H1 (cell line): Measurements from ENCODE around the gene MYOM1. TPM values are rescaled to one million over a fixed set of nuclear protein-coding genes. Genes with fewer than 3 reads are reported as not detected.

ENCODE experiments used
- CTCF ChIA-PET: fragments of 300-600 bp; sonication (Branson Sonifier 250); formaldehyde crosslinking; loops from one replicate; lab custom pipeline; 2021; ENCODE audit not compliant: partially characterized antibody; lab: Charles Lee
- POLR2A ChIA-PET: fragments of 300-600 bp; sonication (Branson Sonifier 250); formaldehyde crosslinking; loops from one replicate; lab custom pipeline; 2021; ENCODE audit warnings: inconsistent platforms; ENCODE audit not compliant: partially characterized antibody; lab: Charles Lee
- DNase-seq, 2 experiments: peaks; one replicate each; pipeline versions ENCODE4 v3.0.0 to v3.0.0-alpha.2; 2010 to 2022; ENCODE audit warnings: low spot score in 2 of 2, low read depth in 1 of 2, mixed read lengths in 1 of 2
- FAIRE-seq: peaks from 2 replicates; lab custom pipeline; 2011; peaks lifted over from hg19 to GRCh38; lab: Jason Lieb, UNC
- H2AFZ ChIP-seq: 2 replicates; pipeline ENCODE4 v1.8.1; 2012; ENCODE audit warnings: low read length, inconsistent platforms
- H2AK5ac ChIP-seq: 2 replicates; pipeline ENCODE4 v1.6.1; 2013; ENCODE audit warnings: low read depth, low read length
- H2BK120ac ChIP-seq: replicated peaks from 2 replicates; pipeline ENCODE3; 2013; ENCODE audit warnings: low read depth, low read length, inconsistent platforms
- H2BK12ac ChIP-seq: 2 replicates; pipeline ENCODE4 v1.6.1; 2013; ENCODE audit warnings: low read depth, low read length
- H2BK15ac ChIP-seq: 2 replicates; pipeline ENCODE4 v1.6.1; 2013; ENCODE audit warnings: low read length
- H2BK20ac ChIP-seq: 2 replicates; pipeline ENCODE4 v1.6.1; 2013; ENCODE audit warnings: low read length
- H2BK5ac ChIP-seq: 2 replicates; pipeline ENCODE4 v1.6.1; 2013; ENCODE audit warnings: low read depth, low read length
- H3K14ac ChIP-seq: 2 replicates; pipeline ENCODE4 v1.6.1; 2013; ENCODE audit warnings: inconsistent platforms; ENCODE audit not compliant: insufficient read length
- H3K18ac ChIP-seq: 2 replicates; pipeline ENCODE4 v1.6.1; 2013; ENCODE audit warnings: low read length; ENCODE audit errors: extremely low read depth
- H3K23ac ChIP-seq: 2 replicates; pipeline ENCODE4 v1.6.1; 2013; ENCODE audit warnings: inconsistent platforms; ENCODE audit not compliant: insufficient read length
- H3K23me2 ChIP-seq: 2 replicates; pipeline ENCODE4 v1.6.1; 2013; ENCODE audit warnings: low read depth, low read length
- H3K27ac ChIP-seq: 2 replicates; pipeline ENCODE4 v1.6.1; 2011; ENCODE audit warnings: low read depth, low read length, inconsistent platforms
- H3K27me3 ChIP-seq, 4 experiments: replicated peaks in 1 of 4; 1 replicate in 1 of 4; 2 replicates in 3 of 4; pipeline versions ENCODE4 v1.6.1 to v1.8.1; 2011 to 2013; ENCODE audit warnings: low read length in 3 of 4, mild to moderate bottlenecking in 3 of 4, inconsistent platforms in 2 of 4, mixed read lengths in 2 of 4, moderate library complexity in 1 of 4; ENCODE audit not compliant: control insufficient read depth in 3 of 4, insufficient read depth in 3 of 4; ENCODE audit errors: extremely low read depth in 1 of 4
- H3K36me3 ChIP-seq, 4 experiments: 2 replicates each; pipeline versions ENCODE4 v1.6.1 to v1.8.1; 2011 to 2013; ENCODE audit warnings: mild to moderate bottlenecking in 4 of 4, low read length in 3 of 4, moderate library complexity in 2 of 4, control low read depth in 1 of 4, inconsistent platforms in 1 of 4; ENCODE audit not compliant: insufficient read depth in 4 of 4, control insufficient read depth in 2 of 4
- H3K4ac ChIP-seq: replicated peaks from 2 replicates; pipeline ENCODE3; 2013; ENCODE audit warnings: low read length, low read depth, mixed read lengths, inconsistent platforms; ENCODE audit not compliant: insufficient read length
- H3K4me1 ChIP-seq, 4 experiments: replicated peaks in 1 of 4; 1 replicate in 1 of 4; 2 replicates in 3 of 4; pipeline versions ENCODE4 v1.6.1 to v1.8.1; 2011 to 2013; ENCODE audit warnings: low read length in 3 of 4, inconsistent platforms in 2 of 4, mixed read lengths in 1 of 4; ENCODE audit not compliant: insufficient read depth in 4 of 4, control insufficient read depth in 3 of 4
- H3K4me2 ChIP-seq, 2 experiments: 2 replicates each; pipeline versions ENCODE4 v1.6.1 to v1.8.1; 2011 to 2013; ENCODE audit warnings: low read depth in 2 of 2, low read length in 2 of 2, control low read depth in 1 of 2, inconsistent platforms in 1 of 2, mild to moderate bottlenecking in 1 of 2; ENCODE audit not compliant: insufficient read depth in 1 of 2
- H3K4me3 ChIP-seq, 4 experiments: fragments of 200-600, 300-600 bp in 1 of 4; sonication (generic), shearing (Covaris generic), sonication (Bioruptor Twin) in 1 of 4; 2 replicates each; pipeline versions ENCODE4 v1.5.1 to v1.8.1; 2011 to 2016; ENCODE audit warnings: low read length in 4 of 4, low read depth in 3 of 4, control low read depth in 2 of 4, inconsistent platforms in 2 of 4, mild to moderate bottlenecking in 2 of 4, mixed read lengths in 1 of 4, moderate library complexity in 1 of 4; ENCODE audit not compliant: insufficient read depth in 2 of 4; ENCODE audit errors: extremely low read depth in 1 of 4
- H3K56ac ChIP-seq: replicated peaks from 2 replicates; pipeline ENCODE3; 2013; ENCODE audit warnings: low read depth, mild to moderate bottlenecking, mixed read lengths, low read length, inconsistent platforms; ENCODE audit not compliant: insufficient read length
- H3K79me1 ChIP-seq: 2 replicates; pipeline ENCODE4 v1.6.1; 2013; ENCODE audit warnings: low read depth, low read length, control low read depth
- H3K79me2 ChIP-seq, 2 experiments: 2 replicates each; pipeline versions ENCODE4 v1.6.1 to v1.8.1; 2012 to 2013; ENCODE audit warnings: low read length in 2 of 2, mild to moderate bottlenecking in 2 of 2, inconsistent platforms in 1 of 2; ENCODE audit not compliant: insufficient read depth in 2 of 2, control insufficient read depth in 1 of 2
- H3K9ac ChIP-seq, 4 experiments: replicated peaks in 1 of 4; 1 replicate in 1 of 4; 2 replicates in 3 of 4; pipeline versions ENCODE4 v1.6.1 to v1.8.1; 2011 to 2013; ENCODE audit warnings: low read depth in 3 of 4, low read length in 3 of 4, control low read depth in 2 of 4, mild to moderate bottlenecking in 2 of 4, moderate library complexity in 2 of 4, inconsistent platforms in 1 of 4; ENCODE audit errors: extremely low read depth in 1 of 4
- H3K9me3 ChIP-seq, 2 experiments: 2 replicates each; pipeline versions ENCODE4 v1.6.1 to v1.8.1; 2012 to 2013; ENCODE audit warnings: mild to moderate bottlenecking in 2 of 2, moderate library complexity in 2 of 2, control low read depth in 1 of 2, inconsistent platforms in 1 of 2, low read depth in 1 of 2, low read length in 1 of 2, mixed read lengths in 1 of 2; ENCODE audit not compliant: insufficient read depth in 2 of 2
- H4K20me1 ChIP-seq, 2 experiments: replicated peaks in 1 of 2; 2 replicates each; pipeline versions ENCODE3 to v1.8.1; 2011 to 2013; ENCODE audit warnings: inconsistent platforms in 2 of 2, low read length in 2 of 2, mild to moderate bottlenecking in 1 of 2; ENCODE audit not compliant: insufficient read depth in 2 of 2, control insufficient read depth in 1 of 2
- H4K5ac ChIP-seq: 2 replicates; pipeline ENCODE4 v1.6.1; 2013; ENCODE audit warnings: low read length, low read depth, mixed read lengths, inconsistent platforms; ENCODE audit not compliant: insufficient read length
- H4K8ac ChIP-seq: 2 replicates; pipeline ENCODE4 v1.8.0; 2013; ENCODE audit warnings: mild to moderate bottlenecking, moderate library complexity, low read length, inconsistent platforms; ENCODE audit not compliant: insufficient read depth; ENCODE audit errors: extremely low read depth
- H4K91ac ChIP-seq: replicated peaks from 2 replicates; pipeline ENCODE3; 2013; ENCODE audit warnings: low read length, mixed read lengths, inconsistent platforms; ENCODE audit not compliant: insufficient read length
- ASH2L ChIP-seq: fragments of 200-600, 300-600 bp; sonication (generic); IDR thresholded peaks from one replicate; pipeline ENCODE4 v1.7.1; 2017; ENCODE audit warnings: low read length
- BRCA1 ChIP-seq: IDR thresholded peaks from 2 replicates; pipeline ENCODE4 v1.6.1; 2012; ENCODE audit warnings: low read depth, low read length, improper control_type of control experiment
- CEBPB ChIP-seq: IDR thresholded peaks from 2 replicates; pipeline ENCODE4 v1.6.1; 2012; ENCODE audit warnings: low read depth, low read length
- CHD1 ChIP-seq: IDR thresholded peaks from 2 replicates; pipeline ENCODE4 v1.6.1; 2012; ENCODE audit warnings: low read depth, low read length, improper control_type of control experiment
- CHD2 ChIP-seq: IDR thresholded peaks from 2 replicates; pipeline ENCODE4 v1.6.1; 2012; ENCODE audit warnings: low read length, improper control_type of control experiment
- CTBP2 ChIP-seq: IDR thresholded peaks from 2 replicates; pipeline ENCODE4 v1.7.0; 2011; ENCODE audit warnings: borderline replicate concordance, mild to moderate bottlenecking, moderate library complexity, mixed read lengths, low read length; ENCODE audit not compliant: insufficient read depth, insufficient read length
- EP300 ChIP-seq, 2 experiments: IDR thresholded peaks; 1 replicate in 1 of 2; 2 replicates in 1 of 2; pipeline ENCODE4 v1.6.1; 2011 to 2012; ENCODE audit warnings: low read depth in 2 of 2, low read length in 2 of 2, mild to moderate bottlenecking in 2 of 2, borderline replicate concordance in 1 of 2, inconsistent platforms in 1 of 2, moderate library complexity in 1 of 2
- KDM4A ChIP-seq: IDR thresholded peaks from one replicate; pipeline ENCODE4 v1.7.1; 2012; ENCODE audit warnings: low read depth, mild to moderate bottlenecking, moderate library complexity, low read length, inconsistent platforms; ENCODE audit not compliant: severe bottlenecking
- NRF1 ChIP-seq: IDR thresholded peaks from 2 replicates; pipeline ENCODE4 v1.6.1; 2011; ENCODE audit warnings: mild to moderate bottlenecking, low read depth, low read length, improper control_type of control experiment
- POLR2A ChIP-seq, 2 experiments: IDR thresholded peaks; 1 replicate in 1 of 2; 2 replicates in 1 of 2; pipeline ENCODE4 v1.6.1; 2011; ENCODE audit warnings: low read depth in 2 of 2, low read length in 2 of 2, mild to moderate bottlenecking in 2 of 2; ENCODE audit errors: control extremely low read depth in 1 of 2
- POLR2AphosphoS5 ChIP-seq: IDR thresholded peaks from 2 replicates; pipeline ENCODE4 v1.6.1; 2011; ENCODE audit warnings: low read depth, low read length
- SIN3A ChIP-seq, 2 experiments: IDR thresholded peaks in 1 of 2; conservative IDR thresholded peaks in 1 of 2; 2 replicates each; pipeline ENCODE4 v1.6.1; 2011 to 2012; ENCODE audit warnings: low read length in 2 of 2, improper control_type of control experiment in 1 of 2, low read depth in 1 of 2, mild to moderate bottlenecking in 1 of 2
- SP4 ChIP-seq: IDR thresholded peaks from 2 replicates; pipeline ENCODE4 v1.6.1; 2012; ENCODE audit warnings: low read length, inconsistent platforms
- SUZ12 ChIP-seq: fragments of 200-600 bp; sonication (generic); IDR thresholded peaks from 2 replicates; pipeline ENCODE4 v1.6.1; 2012; ENCODE audit warnings: mild to moderate bottlenecking, inconsistent platforms, low read length, moderate library complexity, mixed read lengths
- TEAD4 ChIP-seq: IDR thresholded peaks from 2 replicates; pipeline ENCODE4 v1.6.1; 2012; ENCODE audit warnings: low read depth, low read length, inconsistent platforms, mixed read lengths
- WGBS, 2 experiments: shearing (Covaris generic) in 1 of 2; methylation state at CpG; one replicate each; pipeline versions ENCODE4 v1.1.6 to v1.1.7; 2013 to 2015; ENCODE audit warnings: low lambda C conversion rate in 2 of 2, mixed read lengths in 2 of 2, inconsistent platforms in 1 of 2, low coverage in 1 of 2, missing lambda C conversion rate in 1 of 2; ENCODE audit not compliant: insufficient replicate concordance in 2 of 2, insufficient coverage in 1 of 2, insufficient read length in 1 of 2; ENCODE audit errors: extremely low coverage in 1 of 2, missing lambda C conversion rate in 1 of 2; 5-methylcytosine and 5-hydroxymethylcytosine counted together
- polyA plus RNA-seq, 7 experiments: library from polyadenylated mRNA; depleted of rRNA in 3 of 7; stranded (reverse) in 5 of 7; unstranded in 2 of 7; fragments of >200 nt in 5 of 7; fragments of 200-250 nt in 2 of 7; gene quantifications; 1 replicate in 5 of 7; 2 replicates in 1 of 7; 4 replicates in 1 of 7; pipeline versions ENCODE4 v1.2.1 to v1.2.3, GENCODE V29; 2011 to 2013; ENCODE audit warnings: missing spikeins in 2 of 7, mixed read lengths in 2 of 7
- total RNA-seq: library from RNA; stranded (reverse); fragmentation: NEBNext Ultra II Directional; extraction: Animal tissue kit (Norgen Biotek cat#: 25700); gene quantifications from 2 replicates; pipeline ENCODE4 v1.2.1, GENCODE V29; 2021

The MYOM1 gene
- total and polyA plus RNA-seq, 2 of the 8 experiments (the other 6 are each of a cell fraction or from before 2014, with no cell fraction given): 0.06 to 0.32 TPM

DNA sequence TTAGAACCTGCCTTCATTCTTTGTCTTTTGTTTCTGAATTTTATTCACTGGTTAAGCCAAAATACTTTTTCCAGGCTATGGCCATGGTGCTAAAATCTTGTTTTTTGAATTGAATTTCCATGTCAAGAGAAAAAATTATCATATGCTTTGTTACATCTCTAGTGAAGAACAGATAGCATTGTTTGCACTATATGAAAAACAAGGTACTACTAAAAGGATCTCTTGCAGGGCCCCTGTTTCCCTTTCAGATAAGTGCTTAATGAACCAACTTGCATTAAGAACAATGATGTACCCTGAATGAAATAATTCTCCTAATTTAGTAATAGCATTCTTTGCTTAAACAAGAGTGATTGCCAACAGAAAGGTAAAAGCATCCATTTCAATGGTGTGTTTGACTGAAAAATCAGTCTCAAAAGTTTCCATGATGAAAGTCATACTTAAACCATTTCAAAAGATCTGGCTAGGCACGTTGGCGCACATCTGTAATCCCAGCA lies 37.9 kb upstream of the MYOM1 start:
- Histone ChIP-seq H4K20me1 (peaks cover 0 to 2% of the 10 kb centered on the region in 2 experiments), H2AFZ (no peak overlapping the region), H4K91ac (no peak overlapping the region), H3K23ac (no peak overlapping the region), H3K4me2 (no peak overlapping the region), H3K79me2 (peaks cover 3 to 10% of the 10 kb centered on the region in 2 experiments), H2BK120ac (no peak overlapping the region), H2BK12ac (no peak overlapping the region), H3K36me3 (peaks cover 12 to 57% (median 41%) of the 10 kb centered on the region in 4 experiments), H3K27me3 (no peaks in the 10 kb centered on the region), H3K18ac (no peak overlapping the region), H2BK5ac (no peak overlapping the region), H3K4me3 (no peak overlapping the region), H3K4ac (no peak overlapping the region), H3K23me2 (peaks cover 5% of the 10 kb centered on the region), H4K8ac (no peak overlapping the region), H2AK5ac (no peak overlapping the region), H3K4me1 (peaks cover 0 to 5% (median 1%) of the 10 kb centered on the region in 4 experiments; a peak in 2 of 7 replicates), H3K27ac (no peak overlapping the region), H3K79me1 (no peaks in the 10 kb centered on the region), H2BK20ac (no peak overlapping the region), H3K56ac (no peak overlapping the region), H2BK15ac (no peak overlapping the region), H3K9ac (no peak overlapping the region), H3K14ac (no peak overlapping the region), H4K5ac (no peak overlapping the region), H3K9me3 (no peaks in the 10 kb centered on the region)
- FAIRE-seq (no peak), DNase-seq (no peak)
- POLR2A ChIA-PET: interaction anchor here (0.7 to 2.2 kb wide), 2 partner anchors 10 kb away, joined by 3 to 11 read pairs; partner anchors contain the start of gene MYL12A
- WGBS, 2 experiments: 92% methylated on average over 2 of the region's 2 CpGs; no CpG with 5 or more reads in 1 of the 2 experiments
- CTCF ChIA-PET: no interaction called here
- no peak for TF ChIP-seq TEAD4
- no peak for TF ChIP-seq CHD1
- TF ChIP-seq BRCA1: no peak
- TF ChIP-seq CHD2: no peak
- TF ChIP-seq SUZ12: no peak
- TF ChIP-seq KDM4A: no peak
- no peak for TF ChIP-seq SIN3A (conservative IDR thresholded peaks at IDR 0.05 in 1 of 2, IDR thresholded peaks at IDR 0.05 in 1 of 2; ENCODE audit: low read depth in 1 of 2, low read length in 2 of 2)
- TF ChIP-seq CTBP2: no peak
- TF ChIP-seq POLR2A (IDR thresholded peaks at IDR 0.05; ENCODE audit: control extremely low read depth in 1 of 2, low read depth in 2 of 2, low read length in 2 of 2): no peak
- no peak for TF ChIP-seq SP4
- TF ChIP-seq EP300 (IDR thresholded peaks at IDR 0.05; ENCODE audit: borderline replicate concordance in 1 of 2, low read depth in 2 of 2, low read length in 2 of 2): no peak
- no peak for TF ChIP-seq POLR2AphosphoS5
- no peak for TF ChIP-seq CEBPB
- TF ChIP-seq ASH2L: no peak
- TF ChIP-seq NRF1: no peak
